Muscle layer of duodenum (tissue), 2 donors: Measurements from ENCODE around the gene BBS9.

ENCODE experiments used
- H3K27ac ChIP-seq: one replicate; pipeline ENCODE4 v1.7.0; 2013; ENCODE audit warnings: mild to moderate bottlenecking, low read length
- H3K27me3 ChIP-seq: one replicate; pipeline ENCODE4 v1.7.0; 2013; ENCODE audit warnings: low read depth, mild to moderate bottlenecking, control low read depth, low read length
- H3K36me3 ChIP-seq, 2 donors: one replicate each; pipeline ENCODE4 v1.7.0; 2013; ENCODE audit warnings: low read length in 2 of 2, control low read depth in 1 of 2, mild to moderate bottlenecking in 1 of 2; ENCODE audit not compliant: insufficient read depth in 2 of 2, control insufficient read depth in 1 of 2
- H3K4me1 ChIP-seq, 2 donors: one replicate each; pipeline ENCODE4 v1.7.0; 2013; ENCODE audit warnings: low read length in 2 of 2, mild to moderate bottlenecking in 2 of 2, control low read depth in 1 of 2, moderate library complexity in 1 of 2; ENCODE audit not compliant: insufficient read depth in 2 of 2, control insufficient read depth in 1 of 2
- H3K4me3 ChIP-seq, 2 donors: one replicate each; pipeline ENCODE4 v1.7.0; 2013; ENCODE audit warnings: low read length in 2 of 2, low read depth in 1 of 2, mild to moderate bottlenecking in 1 of 2
- H3K9me3 ChIP-seq, 2 donors: one replicate each; pipeline ENCODE4 v1.7.0; 2013; ENCODE audit warnings: low read length in 2 of 2, control low read depth in 1 of 2, mild to moderate bottlenecking in 1 of 2; ENCODE audit not compliant: control insufficient read depth in 1 of 2
- donor health status: healthy.

The BBS9 gene

DNA sequence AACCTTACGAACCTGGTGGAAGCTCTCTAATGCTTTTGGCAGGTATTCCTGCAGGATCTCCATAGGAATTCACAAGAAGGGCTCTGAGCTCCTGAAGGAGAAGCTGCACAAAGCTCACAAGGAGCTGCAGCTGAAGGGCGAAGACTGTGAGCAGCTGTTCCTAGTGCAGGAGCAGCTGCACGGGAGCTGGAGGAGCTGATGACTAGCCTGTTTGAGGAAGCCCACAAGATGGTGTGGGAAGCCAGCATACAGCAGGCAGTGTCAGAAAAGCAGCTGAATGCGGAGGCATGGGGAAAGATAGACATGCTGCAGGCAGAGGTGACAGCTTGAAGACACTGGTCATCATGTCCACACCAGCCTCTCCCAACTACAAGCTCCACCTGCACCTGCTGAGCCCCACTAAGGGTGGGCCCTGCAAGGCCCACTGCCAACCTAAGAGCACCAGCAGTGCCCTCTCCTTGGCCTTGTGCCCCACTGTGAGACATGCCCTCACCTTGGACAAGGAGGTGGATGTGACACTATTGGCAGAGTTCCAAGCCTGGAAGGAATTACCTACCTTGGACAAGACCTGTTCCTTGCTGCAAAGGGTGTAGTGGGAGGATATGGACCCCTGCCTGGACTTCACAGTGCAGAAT, 250.6 kb downstream of the BBS9 start:
- Histone ChIP-seq H3K9me3 (no peaks in the 10 kb centered on the region), H3K36me3 (peaks cover 0 to 28% of the 10 kb centered on the region in 2 donors), H3K27ac (no peak overlapping the region), H3K27me3 (no peaks in the 10 kb centered on the region), H3K4me3 (no peak overlapping the region), H3K4me1 (no peaks in the 10 kb centered on the region)

DNA sequence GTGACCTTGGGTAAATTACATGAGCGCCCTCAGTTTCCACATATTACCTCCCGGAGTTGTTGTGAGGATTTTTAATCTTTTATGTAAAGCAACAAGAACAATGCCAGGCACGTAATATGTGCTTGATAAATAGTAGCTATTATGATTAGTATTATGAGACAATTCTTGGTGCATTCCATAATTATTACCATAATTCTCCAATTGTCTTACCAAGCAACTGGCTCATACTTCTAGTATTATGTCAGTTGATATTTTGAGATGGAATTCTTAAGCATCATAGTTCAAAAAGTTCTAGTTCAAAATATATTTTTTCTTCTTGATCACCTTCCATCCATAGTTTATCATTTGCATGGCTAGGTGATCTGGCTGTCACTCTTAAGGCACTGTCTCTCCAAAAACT, 259.0 kb downstream of the BBS9 start:
- Histone ChIP-seq H3K4me3 (no peak overlapping the region), H3K9me3 (no peaks in the 10 kb centered on the region), H3K27me3 (no peaks in the 10 kb centered on the region), H3K4me1 (no peaks in the 10 kb centered on the region), H3K27ac (no peak overlapping the region), H3K36me3 (peaks cover 0 to 19% of the 10 kb centered on the region in 2 donors)

DNA sequence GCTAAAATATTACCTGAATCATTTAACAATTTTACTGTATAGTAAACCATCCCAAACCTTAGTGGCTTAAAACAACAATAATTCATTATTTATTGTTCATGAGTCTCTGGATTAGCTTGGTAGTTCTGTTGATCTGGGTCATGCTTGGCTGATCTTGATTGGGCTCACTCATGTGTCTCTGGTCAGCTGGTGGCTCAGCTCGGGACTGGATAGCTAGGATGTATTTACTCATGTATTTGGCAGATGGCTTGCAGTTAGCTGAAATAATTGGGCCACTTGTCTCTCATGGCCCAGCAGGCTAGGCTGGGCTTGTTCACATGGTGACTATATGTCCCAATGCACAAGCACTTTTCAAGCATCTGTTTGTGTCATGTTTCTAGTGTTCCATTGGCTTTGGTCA, 262.8 kb downstream of the BBS9 start:
- Histone ChIP-seq H3K9me3 (no peaks in the 10 kb centered on the region), H3K4me3 (no peak overlapping the region), H3K27ac (no peak overlapping the region), H3K36me3 (peaks cover 0 to 7% of the 10 kb centered on the region in 2 donors), H3K4me1 (no peaks in the 10 kb centered on the region), H3K27me3 (no peaks in the 10 kb centered on the region)

DNA sequence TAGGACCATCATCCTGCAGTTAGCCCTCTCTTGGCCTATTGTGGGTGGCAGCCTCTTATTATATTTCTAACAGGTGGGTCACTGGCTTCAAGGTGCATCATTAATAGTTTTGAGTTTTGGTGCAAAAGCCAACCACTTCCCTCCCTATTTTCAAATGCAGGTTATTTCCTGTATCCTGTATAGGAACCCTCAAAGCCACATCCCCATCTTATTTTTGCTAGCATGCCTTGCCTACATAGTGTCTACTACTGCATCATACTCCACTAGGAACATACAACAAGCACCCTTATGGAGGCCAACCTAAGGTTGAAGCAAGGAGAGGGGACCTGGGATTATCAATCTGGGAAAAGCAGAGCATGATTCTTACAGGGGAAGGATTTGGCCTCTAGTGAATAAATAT, 264.4 kb downstream of the BBS9 start:
- Histone ChIP-seq H3K9me3 (no peaks in the 10 kb centered on the region), H3K4me1 (no peaks in the 10 kb centered on the region), H3K4me3 (no peak overlapping the region), H3K27ac (no peak overlapping the region), H3K36me3 (no peaks in the 10 kb centered on the region), H3K27me3 (no peaks in the 10 kb centered on the region)

DNA sequence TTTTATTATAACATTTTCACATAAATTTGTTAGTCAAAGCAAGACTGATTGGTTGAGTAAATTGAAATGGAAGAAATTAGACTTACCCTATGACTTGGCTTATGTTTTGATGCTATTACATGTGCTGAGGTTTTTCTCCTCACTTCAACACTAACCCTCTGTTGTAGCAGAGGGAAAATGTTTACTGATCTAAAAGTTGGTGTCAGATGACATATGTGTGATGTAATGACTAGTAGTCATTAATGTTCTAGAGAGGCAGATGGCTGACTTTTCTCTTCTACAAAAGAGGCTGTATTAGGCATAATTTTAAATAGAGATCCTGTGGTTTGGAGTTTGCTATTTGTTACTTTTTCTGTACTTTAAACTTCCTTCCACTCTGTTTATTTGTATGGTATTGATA, 266.0 kb downstream of the BBS9 start:
- no peak overlapping the region for H3K4me3 ChIP-seq
- H3K4me1 ChIP-seq, result no peaks in the 10 kb centered on the region
- H3K27ac ChIP-seq, result no peak overlapping the region
- no peaks in the 10 kb centered on the region for H3K27me3 ChIP-seq
- no peaks in the 10 kb centered on the region for H3K9me3 ChIP-seq
- no peaks in the 10 kb centered on the region for H3K36me3 ChIP-seq

DNA sequence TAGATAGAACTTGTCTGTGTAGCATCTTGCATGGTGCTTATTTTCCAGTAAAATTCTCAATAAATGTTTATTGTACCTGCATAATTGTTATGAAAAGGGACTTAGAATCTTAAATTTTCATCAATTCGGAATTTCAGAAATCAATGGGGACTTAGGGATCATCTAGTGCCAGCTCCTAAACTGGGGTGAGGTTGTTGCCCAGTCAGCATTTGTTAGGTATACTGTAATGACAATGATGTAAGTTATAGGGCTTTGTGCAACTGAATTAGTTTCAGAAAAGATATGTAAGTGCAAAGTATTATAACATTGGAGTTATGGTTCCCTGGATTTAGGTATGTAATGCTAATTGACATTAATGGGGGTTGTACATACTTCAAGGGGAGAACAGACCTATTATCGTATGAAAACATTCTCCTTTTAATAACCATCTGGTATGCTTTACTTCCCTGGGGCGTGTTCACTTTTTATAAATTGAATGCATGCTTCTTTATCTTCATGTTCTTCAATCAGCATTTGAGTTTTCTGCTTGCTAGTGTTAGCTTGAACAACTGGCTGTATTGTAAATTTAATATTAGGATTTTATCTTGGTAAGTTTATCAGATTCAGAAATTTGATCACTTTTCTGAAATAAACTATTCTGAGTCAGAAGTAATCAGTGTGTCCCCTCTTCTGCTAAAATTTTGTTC, 270.3 kb downstream of the BBS9 start:
- no peaks in the 10 kb centered on the region for H3K9me3 ChIP-seq
- H3K4me1 ChIP-seq, result no peaks in the 10 kb centered on the region
- H3K36me3 ChIP-seq, result no peaks in the 10 kb centered on the region
- no peak overlapping the region for H3K27ac ChIP-seq
- H3K4me3 ChIP-seq, result no peak overlapping the region
- no peaks in the 10 kb centered on the region for H3K27me3 ChIP-seq

DNA sequence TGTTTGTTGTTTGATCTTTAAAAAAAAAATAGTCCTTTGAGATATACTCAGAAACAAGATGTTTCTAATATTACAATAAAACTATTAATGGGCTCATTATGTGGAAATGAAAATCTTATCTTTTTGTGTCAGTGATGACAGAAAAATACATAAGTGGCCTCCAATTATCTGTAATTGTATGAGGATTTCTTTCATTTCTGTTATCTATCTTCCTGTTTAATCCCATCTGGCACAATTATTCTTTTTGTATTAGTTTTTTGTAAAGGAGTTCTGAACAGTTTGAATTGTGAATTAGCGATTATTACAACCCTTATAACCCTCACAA, 270.8 kb downstream of the BBS9 start:
- no peaks in the 10 kb centered on the region for H3K9me3 ChIP-seq
- no peaks in the 10 kb centered on the region for H3K4me1 ChIP-seq
- no peaks in the 10 kb centered on the region for H3K27me3 ChIP-seq
- no peak overlapping the region for H3K4me3 ChIP-seq
- no peak overlapping the region for H3K27ac ChIP-seq
- H3K36me3 ChIP-seq, result no peaks in the 10 kb centered on the region

DNA sequence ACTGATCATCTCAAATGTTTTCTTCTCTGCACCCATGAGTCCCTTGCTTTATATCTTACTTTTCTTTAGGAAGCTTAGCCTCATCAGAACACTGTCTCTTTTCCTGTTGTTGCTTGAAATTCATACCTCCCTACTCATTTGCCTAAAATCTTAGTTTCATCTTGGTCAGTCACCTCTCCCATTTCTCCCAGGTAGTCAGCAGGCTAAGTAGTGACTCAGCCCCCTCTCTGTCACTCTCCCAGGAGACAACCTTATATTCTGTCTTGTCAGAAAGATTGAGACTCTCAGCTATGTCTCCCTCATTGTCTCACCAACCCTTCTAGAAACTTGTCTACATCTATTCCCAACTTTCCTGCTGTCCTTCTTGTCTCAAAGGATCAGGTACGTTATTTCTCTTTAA, 280.9 kb downstream of the BBS9 start:
- H3K27ac ChIP-seq, result no peak overlapping the region
- H3K4me1 ChIP-seq, result no peaks in the 10 kb centered on the region
- no peaks in the 10 kb centered on the region for H3K27me3 ChIP-seq
- peaks cover 0 to 10% of the 10 kb centered on the region in 2 donors for H3K9me3 ChIP-seq
- no peak overlapping the region for H3K4me3 ChIP-seq
- no peaks in the 10 kb centered on the region for H3K36me3 ChIP-seq

DNA sequence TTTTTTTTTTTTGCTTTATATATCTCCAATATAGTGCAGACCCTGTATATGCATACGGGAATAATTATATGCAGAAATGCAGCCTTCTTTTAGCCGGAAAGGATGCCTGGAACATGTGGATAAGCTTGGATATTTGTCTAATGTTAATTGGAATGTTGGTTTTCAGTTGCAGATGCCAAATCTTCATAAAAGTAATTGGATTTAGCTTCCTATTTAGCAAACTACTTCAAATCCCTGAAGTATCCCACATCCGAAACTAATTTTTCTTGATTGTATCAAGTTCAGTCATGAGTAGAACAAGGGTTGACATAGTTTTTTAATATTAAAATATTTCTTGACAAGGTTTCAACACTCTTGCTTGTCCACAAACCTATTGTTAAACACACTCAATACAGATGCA, 281.7 kb downstream of the BBS9 start:
- no peaks in the 10 kb centered on the region for H3K4me1 ChIP-seq
- H3K4me3 ChIP-seq, result no peak overlapping the region
- H3K9me3 ChIP-seq, result peaks cover 0 to 10% of the 10 kb centered on the region in 2 donors
- no peak overlapping the region for H3K27ac ChIP-seq
- H3K27me3 ChIP-seq, result no peaks in the 10 kb centered on the region
- no peaks in the 10 kb centered on the region for H3K36me3 ChIP-seq

DNA sequence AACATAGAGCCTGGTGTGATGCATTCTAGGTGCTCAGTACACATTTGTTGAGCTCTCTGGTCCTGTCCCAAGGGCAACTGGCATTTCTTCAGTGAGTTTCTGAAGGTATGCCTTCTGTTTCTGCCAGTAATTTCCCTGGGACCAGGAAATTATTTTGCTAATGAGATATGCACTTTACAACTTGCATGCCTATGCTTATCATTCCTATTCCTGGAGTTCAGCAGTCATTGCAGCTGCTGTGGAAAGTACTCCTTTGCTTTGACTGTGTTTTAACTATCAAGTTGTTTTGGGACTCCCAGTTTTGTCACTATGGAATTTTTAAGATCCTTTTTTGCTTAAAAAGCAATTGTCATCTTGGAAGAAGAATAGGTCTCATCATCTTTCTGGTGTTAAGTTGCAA, 283.0 kb downstream of the BBS9 start:
- peaks cover 0 to 10% of the 10 kb centered on the region in 2 donors for H3K9me3 ChIP-seq
- H3K4me3 ChIP-seq, result no peak overlapping the region
- no peak overlapping the region for H3K27ac ChIP-seq
- no peaks in the 10 kb centered on the region for H3K36me3 ChIP-seq
- H3K4me1 ChIP-seq, result no peaks in the 10 kb centered on the region
- H3K27me3 ChIP-seq, result no peaks in the 10 kb centered on the region

DNA sequence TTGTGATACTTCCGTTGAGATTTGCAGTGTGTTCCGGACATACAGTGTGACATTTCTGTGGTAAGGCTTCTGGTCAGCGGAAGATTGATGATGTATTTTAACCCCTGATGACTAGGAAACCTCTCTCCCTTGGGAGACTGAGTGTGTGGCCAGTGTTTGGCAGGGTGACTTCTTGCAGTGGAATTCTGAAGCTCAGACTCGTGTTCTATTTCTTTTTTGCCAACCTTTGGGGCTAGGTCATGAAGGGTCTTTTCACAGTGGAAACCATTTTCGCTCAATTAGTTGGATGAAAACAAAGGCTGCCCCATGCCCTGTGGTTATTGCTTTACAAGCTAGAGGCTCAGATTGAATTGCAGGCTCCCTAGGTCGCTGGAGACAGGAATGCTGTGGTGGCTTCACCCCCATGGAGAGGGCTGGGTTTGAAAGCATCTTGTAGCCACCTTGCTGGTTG, 288.9 kb downstream of the BBS9 start:
- no peak overlapping the region for H3K4me3 ChIP-seq
- no peak overlapping the region for H3K27ac ChIP-seq
- H3K27me3 ChIP-seq, result no peaks in the 10 kb centered on the region
- no peaks in the 10 kb centered on the region for H3K36me3 ChIP-seq
- H3K9me3 ChIP-seq, result no peaks in the 10 kb centered on the region
- peaks cover 0 to 8% of the 10 kb centered on the region in 2 donors for H3K4me1 ChIP-seq
